H9 (cell line): ENCODE results near the gene TSG101. TPM values are rescaled to one million over a fixed set of nuclear protein-coding genes. Genes with fewer than 3 reads are reported as not detected.

Experiments
- DNase-seq: peaks from one replicate; pipeline ENCODE4 v3.0.0-alpha.2; 2017
- H2AFZ ChIP-seq: one replicate; pipeline ENCODE4 v1.6.1; 2013; ENCODE audit warnings: mild to moderate bottlenecking, low read length, control low read depth, moderate library complexity
- H2AK5ac ChIP-seq: 2 replicates; pipeline ENCODE4 v1.6.1; 2013; ENCODE audit warnings: low read length, control low read depth, mixed read lengths; ENCODE audit not compliant: insufficient read length
- H2BK120ac ChIP-seq: one replicate; pipeline ENCODE4 v1.6.1; 2013; ENCODE audit warnings: low read depth, mild to moderate bottlenecking, low read length, control low read depth, inconsistent platforms; ENCODE audit not compliant: poor library complexity, severe bottlenecking
- H2BK12ac ChIP-seq: 2 replicates; pipeline ENCODE4 v1.6.1; 2013; ENCODE audit warnings: low read length, control low read depth, mixed read lengths, low read depth; ENCODE audit not compliant: insufficient read length
- H2BK15ac ChIP-seq: 2 replicates; pipeline ENCODE4 v1.6.1; 2013; ENCODE audit warnings: low read depth, low read length, control low read depth
- H2BK20ac ChIP-seq: one replicate; pipeline ENCODE4 v1.6.1; 2013; ENCODE audit warnings: low read depth, mild to moderate bottlenecking, low read length, control low read depth, inconsistent platforms; ENCODE audit not compliant: poor library complexity, severe bottlenecking
- H2BK5ac ChIP-seq: 2 replicates; pipeline ENCODE4 v1.6.1; 2013; ENCODE audit warnings: low read length, control low read depth, mixed read lengths; ENCODE audit not compliant: insufficient read length
- H3K14ac ChIP-seq: 2 replicates; pipeline ENCODE4 v1.6.1; 2013; ENCODE audit warnings: low read length, control low read depth; ENCODE audit not compliant: insufficient read depth
- H3K18ac ChIP-seq: 2 replicates; pipeline ENCODE4 v1.6.1; 2013; ENCODE audit warnings: low read depth, mild to moderate bottlenecking, mixed read lengths, low read length, control low read depth; ENCODE audit not compliant: insufficient read length
- H3K23ac ChIP-seq: 2 replicates; pipeline ENCODE4 v1.6.1; 2013; ENCODE audit warnings: low read length, control low read depth, mixed read lengths, low read depth; ENCODE audit not compliant: insufficient read length
- H3K23me2 ChIP-seq: 2 replicates; pipeline ENCODE4 v1.6.1; 2013; ENCODE audit warnings: low read depth, mild to moderate bottlenecking, mixed read lengths, low read length, control low read depth; ENCODE audit not compliant: insufficient read length, poor library complexity, severe bottlenecking
- H3K27ac ChIP-seq: 2 replicates; pipeline ENCODE4 v1.5.1; 2013; ENCODE audit warnings: low read length, control low read depth, mixed read lengths, low read depth; ENCODE audit not compliant: insufficient read length
- H3K27me3 ChIP-seq: 2 replicates; pipeline ENCODE4 v1.6.1; 2013; ENCODE audit warnings: low read length, control low read depth, inconsistent platforms; ENCODE audit not compliant: insufficient read depth
- H3K4ac ChIP-seq: 2 replicates; pipeline ENCODE4 v1.6.1; 2013; ENCODE audit warnings: low read depth, mild to moderate bottlenecking, control low read depth, inconsistent platforms, low read length, moderate library complexity
- H3K4me1 ChIP-seq: 2 replicates; pipeline ENCODE4 v1.6.1; 2013; ENCODE audit warnings: low read length, control low read depth, inconsistent platforms; ENCODE audit not compliant: insufficient read depth
- H3K4me2 ChIP-seq: 2 replicates; pipeline ENCODE4 v1.6.1; 2013; ENCODE audit warnings: low read length, control low read depth, mixed read lengths; ENCODE audit not compliant: insufficient read length, insufficient read depth
- H3K56ac ChIP-seq: 2 replicates; pipeline ENCODE4 v1.6.1; 2013; ENCODE audit warnings: low read depth, mild to moderate bottlenecking, mixed read lengths, low read length, control low read depth; ENCODE audit not compliant: insufficient read length
- H3K79me1 ChIP-seq: 2 replicates; pipeline ENCODE4 v1.6.1; 2013; ENCODE audit warnings: low read depth, mild to moderate bottlenecking, moderate library complexity, low read length, control low read depth, inconsistent platforms; ENCODE audit not compliant: insufficient read depth, poor library complexity, severe bottlenecking
- H3K79me2 ChIP-seq: 2 replicates; pipeline ENCODE4 v1.6.1; 2013; ENCODE audit warnings: low read length, control low read depth, inconsistent platforms; ENCODE audit not compliant: insufficient read depth
- H3K9ac ChIP-seq: 2 replicates; pipeline ENCODE4 v1.6.1; 2013; ENCODE audit warnings: low read length, control low read depth, mixed read lengths; ENCODE audit not compliant: insufficient read length; ENCODE audit errors: extremely low read depth
- H3K9me3 ChIP-seq: one replicate; pipeline ENCODE4 v1.6.1; 2013; ENCODE audit warnings: low read depth, low read length, inconsistent platforms; ENCODE audit not compliant: control insufficient read depth
- H3T11ph ChIP-seq: one replicate; pipeline ENCODE4 v1.6.1; 2013; ENCODE audit warnings: mild to moderate bottlenecking, low read length, control low read depth, inconsistent platforms
- H4K20me1 ChIP-seq: one replicate; pipeline ENCODE4 v1.6.1; 2013; ENCODE audit not compliant: control insufficient read depth, insufficient read length, insufficient read depth
- H4K5ac ChIP-seq: 2 replicates; pipeline ENCODE4 v1.6.1; 2013; ENCODE audit warnings: low read depth, mild to moderate bottlenecking, mixed read lengths, low read length, control low read depth; ENCODE audit not compliant: insufficient read length
- H4K8ac ChIP-seq: replicated peaks from 2 replicates; pipeline ENCODE4 v1.6.1; 2013; ENCODE audit warnings: low read length, control low read depth, mixed read lengths, low read depth; ENCODE audit not compliant: insufficient read length
- H4K91ac ChIP-seq: 2 replicates; pipeline ENCODE4 v1.6.1; 2013; ENCODE audit warnings: low read depth, mild to moderate bottlenecking, moderate library complexity, mixed read lengths, low read length, control low read depth; ENCODE audit not compliant: insufficient read length
- H3K27ac Mint-ChIP-seq, 3 experiments: 2 replicates in 2 of 3; 3 replicates in 1 of 3; pipeline ENCODE4 v1.8.0; 2020 to 2021; ENCODE audit warnings: mixed read lengths in 3 of 3, mild to moderate bottlenecking in 1 of 3, moderate library complexity in 1 of 3
- H3K27me3 Mint-ChIP-seq: 2 replicates; pipeline ENCODE4 v1.8.0; 2021; ENCODE audit warnings: low read depth, mild to moderate bottlenecking, moderate library complexity, mixed read lengths
- H3K36me3 Mint-ChIP-seq, 3 experiments: 2 replicates in 2 of 3; 3 replicates in 1 of 3; pipeline ENCODE4 v1.8.0; 2020 to 2021; ENCODE audit warnings: low read depth in 3 of 3, mixed read lengths in 3 of 3; ENCODE audit not compliant: insufficient read depth in 1 of 3
- H3K4me1 Mint-ChIP-seq, 2 experiments: 2 replicates each; pipeline ENCODE4 v1.8.0; 2020; ENCODE audit warnings: mixed read lengths in 2 of 2
- H3K4me3 Mint-ChIP-seq, 2 experiments: 2 replicates in 1 of 2; 3 replicates in 1 of 2; pipeline ENCODE4 v1.8.0; 2020 to 2021; ENCODE audit warnings: mild to moderate bottlenecking in 2 of 2, mixed read lengths in 2 of 2, moderate library complexity in 1 of 2
- H3K9me3 Mint-ChIP-seq, 2 experiments: 2 replicates in 1 of 2; 3 replicates in 1 of 2; pipeline ENCODE4 v1.8.0; 2020; ENCODE audit warnings: mild to moderate bottlenecking in 2 of 2, mixed read lengths in 2 of 2, moderate library complexity in 1 of 2
- WGBS: extraction: QIAGEN DNeasy Blood & Tissue Kit; methylation state at CpG from one replicate; pipeline ENCODE4 v1.1.7; 2013; ENCODE audit warnings: missing lambda C conversion rate, low lambda C conversion rate, mixed read lengths; ENCODE audit not compliant: insufficient read length; ENCODE audit errors: extremely low coverage; 5-methylcytosine and 5-hydroxymethylcytosine counted together
- total RNA-seq: library from RNA; stranded (reverse); gene quantifications from 2 replicates; pipeline ENCODE4 v1.2.1, GENCODE V29; 2021
- TF ChIP-seq, protein P1 (sequence below): fragments of 200-600 bp; sonication (generic); conservative IDR thresholded peaks from 3 replicates; pipeline ENCODE4 v1.8.0; 2021; ENCODE audit warnings: antibody characterized with exemption, mild to moderate bottlenecking

Gene TSG101
- total RNA-seq, 1 experiment from 2014 or later: 50.3 TPM

GRCh38 chr11:18495703-18496102 is 31.0 kb downstream of the TSG101 start:
- H3K9ac ChIP-seq: no peak overlapping the region
- no peak overlapping the region for H3K18ac ChIP-seq
- no peaks in the 10 kb centered on the region for H4K20me1 ChIP-seq
- no peak overlapping the region for H4K5ac ChIP-seq
- H3K27me3 Mint-ChIP-seq: no peaks in the 10 kb centered on the region
- no peaks in the 10 kb centered on the region for H3K79me2 ChIP-seq
- H2BK20ac ChIP-seq: no peak overlapping the region
- no peak overlapping the region for H3K4me2 ChIP-seq
- H3K23ac ChIP-seq: no peak overlapping the region
- H4K8ac ChIP-seq: no peak overlapping the region
- H3K9me3 ChIP-seq: no peaks in the 10 kb centered on the region
- no peak overlapping the region for H4K91ac ChIP-seq
- H3K56ac ChIP-seq: no peak overlapping the region
- H3K4me3 Mint-ChIP-seq: no peak overlapping the region
- H2BK5ac ChIP-seq: no peak overlapping the region
- no peak overlapping the region for H2BK15ac ChIP-seq
- H3K27me3 ChIP-seq: no peaks in the 10 kb centered on the region
- no peak for DNase-seq
- TF ChIP-seq, protein P1, sequence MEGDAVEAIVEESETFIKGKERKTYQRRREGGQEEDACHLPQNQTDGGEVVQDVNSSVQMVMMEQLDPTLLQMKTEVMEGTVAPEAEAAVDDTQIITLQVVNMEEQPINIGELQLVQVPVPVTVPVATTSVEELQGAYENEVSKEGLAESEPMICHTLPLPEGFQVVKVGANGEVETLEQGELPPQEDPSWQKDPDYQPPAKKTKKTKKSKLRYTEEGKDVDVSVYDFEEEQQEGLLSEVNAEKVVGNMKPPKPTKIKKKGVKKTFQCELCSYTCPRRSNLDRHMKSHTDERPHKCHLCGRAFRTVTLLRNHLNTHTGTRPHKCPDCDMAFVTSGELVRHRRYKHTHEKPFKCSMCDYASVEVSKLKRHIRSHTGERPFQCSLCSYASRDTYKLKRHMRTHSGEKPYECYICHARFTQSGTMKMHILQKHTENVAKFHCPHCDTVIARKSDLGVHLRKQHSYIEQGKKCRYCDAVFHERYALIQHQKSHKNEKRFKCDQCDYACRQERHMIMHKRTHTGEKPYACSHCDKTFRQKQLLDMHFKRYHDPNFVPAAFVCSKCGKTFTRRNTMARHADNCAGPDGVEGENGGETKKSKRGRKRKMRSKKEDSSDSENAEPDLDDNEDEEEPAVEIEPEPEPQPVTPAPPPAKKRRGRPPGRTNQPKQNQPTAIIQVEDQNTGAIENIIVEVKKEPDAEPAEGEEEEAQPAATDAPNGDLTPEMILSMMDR: no peak
- no peak overlapping the region for H3K27ac ChIP-seq
- no peaks in the 10 kb centered on the region for H3K4me1 ChIP-seq
- no peaks in the 10 kb centered on the region for H3K9me3 Mint-ChIP-seq
- no peak overlapping the region for H3K27ac Mint-ChIP-seq
- H3K4me1 Mint-ChIP-seq: no peaks in the 10 kb centered on the region
- no peaks in the 10 kb centered on the region for H3K23me2 ChIP-seq
- H3K14ac ChIP-seq: no peak overlapping the region
- no peak overlapping the region for H2BK120ac ChIP-seq
- no peak overlapping the region for H2AFZ ChIP-seq
- H2AK5ac ChIP-seq: no peak overlapping the region
- no peaks in the 10 kb centered on the region for H3K79me1 ChIP-seq
- no peak overlapping the region for H3K4ac ChIP-seq
- no peak overlapping the region for H2BK12ac ChIP-seq
- H3T11ph ChIP-seq: no peak overlapping the region
- peaks cover 7 to 43% (median 21%) of the 10 kb centered on the region in 3 experiments for H3K36me3 Mint-ChIP-seq
- WGBS: no CpG with 5 or more reads among the region's 4 CpGs
